Ovary (tissue), 3 donors: ENCODE data around the gene LRRK2.

Experiments used
- EP300 ChIP-seq: sonication (generic); formaldehyde crosslinking; IDR thresholded peaks from one replicate; pipeline ENCODE4 v1.6.1; 2017; ENCODE audit warnings: antibody characterized with exemption
- TF ChIP-seq, protein P1 (sequence below), 3 donors: fragments of 450-650 bp in 2 of 3; fragments of 200-600 bp in 1 of 3; IDR thresholded peaks; one replicate each; pipeline versions ENCODE4 v1.5.1 to v1.8.0; 2016 to 2022; ENCODE audit warnings: antibody characterized with exemption in 3 of 3, mild to moderate bottlenecking in 1 of 3
- donor health status: DM: no; HTN: no; CAD: no.

DNA sequence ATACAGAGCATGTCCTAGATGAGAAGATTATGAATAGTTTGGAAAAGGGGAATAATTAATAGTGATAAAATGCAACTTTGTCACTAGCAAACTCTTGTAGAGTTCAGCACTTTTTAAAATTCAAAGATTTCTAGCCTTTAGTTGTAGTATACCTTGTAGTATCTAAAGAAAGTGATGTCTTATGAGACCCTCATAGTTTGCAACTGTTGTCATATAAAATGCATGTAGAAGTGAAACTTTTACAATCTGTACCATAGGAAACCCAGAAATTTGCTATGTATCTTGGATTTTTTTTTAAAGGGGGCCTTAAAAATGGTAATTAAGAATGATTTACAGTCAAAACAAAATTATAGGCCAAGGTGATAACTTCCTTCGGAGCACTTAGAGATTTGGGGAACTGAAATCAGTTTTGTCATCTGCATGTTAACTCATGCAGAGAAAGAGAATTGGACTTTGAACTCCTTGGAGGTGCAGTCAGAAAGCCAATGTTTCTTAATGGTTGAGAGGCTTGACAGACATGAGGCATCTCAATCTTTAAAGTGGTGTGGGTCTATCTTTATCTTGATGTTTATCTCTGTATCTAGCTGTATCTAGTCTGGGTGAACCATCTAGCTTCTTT lies 1.3 kb downstream of the LRRK2 start:
- TF ChIP-seq, protein P1, sequence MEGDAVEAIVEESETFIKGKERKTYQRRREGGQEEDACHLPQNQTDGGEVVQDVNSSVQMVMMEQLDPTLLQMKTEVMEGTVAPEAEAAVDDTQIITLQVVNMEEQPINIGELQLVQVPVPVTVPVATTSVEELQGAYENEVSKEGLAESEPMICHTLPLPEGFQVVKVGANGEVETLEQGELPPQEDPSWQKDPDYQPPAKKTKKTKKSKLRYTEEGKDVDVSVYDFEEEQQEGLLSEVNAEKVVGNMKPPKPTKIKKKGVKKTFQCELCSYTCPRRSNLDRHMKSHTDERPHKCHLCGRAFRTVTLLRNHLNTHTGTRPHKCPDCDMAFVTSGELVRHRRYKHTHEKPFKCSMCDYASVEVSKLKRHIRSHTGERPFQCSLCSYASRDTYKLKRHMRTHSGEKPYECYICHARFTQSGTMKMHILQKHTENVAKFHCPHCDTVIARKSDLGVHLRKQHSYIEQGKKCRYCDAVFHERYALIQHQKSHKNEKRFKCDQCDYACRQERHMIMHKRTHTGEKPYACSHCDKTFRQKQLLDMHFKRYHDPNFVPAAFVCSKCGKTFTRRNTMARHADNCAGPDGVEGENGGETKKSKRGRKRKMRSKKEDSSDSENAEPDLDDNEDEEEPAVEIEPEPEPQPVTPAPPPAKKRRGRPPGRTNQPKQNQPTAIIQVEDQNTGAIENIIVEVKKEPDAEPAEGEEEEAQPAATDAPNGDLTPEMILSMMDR (IDR thresholded peaks at IDR 0.05) = no peak
- TF ChIP-seq EP300 = no peak
